Tibial nerve (tissue), 4 donors: ENCODE measurements around the gene NINL.

Experiments
- CTCF ChIP-seq, 5 experiments: fragments of 200-600 bp in 3 of 5; fragments of 450-650 bp in 2 of 5; sonication (generic) in 3 of 5; IDR thresholded peaks; one replicate each; pipeline ENCODE4 v1.5.1; 2016 to 2019; ENCODE audit warnings: antibody characterized with exemption in 5 of 5, mild to moderate bottlenecking in 3 of 5, moderate library complexity in 2 of 5
- EP300 ChIP-seq, 2 donors: sonication (generic); formaldehyde crosslinking; IDR thresholded peaks; one replicate each; pipeline ENCODE4 v1.6.1; 2017; ENCODE audit warnings: antibody characterized with exemption in 2 of 2, mild to moderate bottlenecking in 1 of 2
- POLR2A ChIP-seq, 2 donors: fragments of 450-650 bp; IDR thresholded peaks; one replicate each; pipeline ENCODE4 v1.6.1; 2017; ENCODE audit warnings: antibody characterized with exemption in 2 of 2, mild to moderate bottlenecking in 2 of 2, moderate library complexity in 2 of 2

- TF ChIP-seq CTCF (IDR thresholded peaks at IDR 0.05) (no peak), POLR2A (IDR thresholded peaks at IDR 0.05) (no peak), EP300 (IDR thresholded peaks at IDR 0.05) (no peak)
These were observed 85.4 kb downstream of the NINL start for GRCh38 chr20:25499855-25500434.
